BLaER1 treated with 17β-estradiol and CSF1 and Interleukin-3, amounts not matched to agents 10 nM and 100 nM (cell line): ENCODE results near the gene KLK11.
"Not testable (repeated sequence)": the region's sequence is repeated elsewhere in the genome, so short reads cannot be mapped to it uniquely, and the experiment has no call there.

Source experiments
- H3K27ac ChIP-seq, 11 experiments: shearing (Covaris generic); formaldehyde crosslinking; 2 replicates each; pipeline ENCODE4 v1.8.1; 2022
- H3K27me3 ChIP-seq, 11 experiments: shearing (Covaris generic); formaldehyde crosslinking; 2 replicates each; pipeline ENCODE4 v1.8.1; 2022
- H3K36me3 ChIP-seq, 11 experiments: shearing (Covaris generic); formaldehyde crosslinking; 2 replicates each; pipeline ENCODE4 v1.8.1; 2022
- H3K4me1 ChIP-seq, 10 experiments: shearing (Covaris generic); formaldehyde crosslinking; 2 replicates each; pipeline ENCODE4 v1.8.1; 2022
- H3K4me2 ChIP-seq, 11 experiments: shearing (Covaris generic); formaldehyde crosslinking; 2 replicates each; pipeline ENCODE4 v1.8.1; 2022
- H3K4me3 ChIP-seq, 10 experiments: shearing (Covaris generic); formaldehyde crosslinking; 2 replicates each; pipeline ENCODE4 v1.8.1; 2022
- H3K9ac ChIP-seq, 11 experiments: shearing (Covaris generic); formaldehyde crosslinking; 2 replicates each; pipeline ENCODE4 v1.8.1; 2022
- H3K9me3 ChIP-seq, 11 experiments: shearing (Covaris generic); formaldehyde crosslinking; replicated peaks in 1 of 11; 2 replicates each; pipeline ENCODE4 v1.8.1; 2022
- H4K20me1 ChIP-seq, 11 experiments: shearing (Covaris generic); formaldehyde crosslinking; 2 replicates each; pipeline ENCODE4 v1.8.1; 2022
- Cebpa-rat ChIP-seq, 11 experiments: shearing (Covaris generic); IDR thresholded peaks; 2 replicates each; pipeline ENCODE4 v1.8.1; 2022

The KLK11 gene

DNA sequence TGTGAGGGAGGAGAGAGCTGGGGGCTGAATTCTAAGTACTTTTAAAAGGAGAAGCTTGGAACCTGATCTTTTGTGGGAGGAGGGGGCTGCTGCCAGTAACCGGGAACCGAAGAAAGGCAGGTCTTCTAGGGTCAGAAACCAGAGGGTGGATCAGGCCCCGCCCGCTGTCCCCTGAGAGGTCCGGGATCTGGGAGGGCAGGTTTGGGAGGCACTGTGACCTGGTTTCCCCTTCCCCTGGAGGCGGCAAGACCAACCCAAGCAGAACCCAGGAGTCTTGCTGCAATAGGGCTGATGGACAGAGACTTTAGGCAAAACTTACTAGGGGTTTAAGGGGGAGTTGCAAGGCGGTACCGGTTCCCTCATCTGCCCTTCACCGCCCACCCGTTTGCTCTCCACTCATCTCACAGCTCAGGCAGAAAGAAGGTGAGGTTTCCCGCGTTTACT, 24.3 kb downstream of the KLK11 start:
- Histone ChIP-seq H3K4me2 (peak overlapping the region in 8 of 11 experiments; percentile 23 to 59 (median 42); a peak in 12 of 22 replicates), H3K36me3 (no peaks in the 10 kb centered on the region), H3K9ac (peak overlapping the region in 2 of 11 experiments; percentile 5 to 10; a peak in 1 of 22 replicates), H3K9me3 (no peaks in the 10 kb centered on the region), H3K4me3 (no peak overlapping the region), H4K20me1 (no peaks in the 10 kb centered on the region), H3K27me3 (no peaks in the 10 kb centered on the region), H3K27ac (no peak overlapping the region), H3K4me1 (peaks cover 0 to 12% (median 11%) of the 10 kb centered on the region in 10 experiments; a peak in 11 of 20 replicates)
- TF ChIP-seq Cebpa-rat (IDR thresholded peaks at IDR 0.05) = no peak

DNA sequence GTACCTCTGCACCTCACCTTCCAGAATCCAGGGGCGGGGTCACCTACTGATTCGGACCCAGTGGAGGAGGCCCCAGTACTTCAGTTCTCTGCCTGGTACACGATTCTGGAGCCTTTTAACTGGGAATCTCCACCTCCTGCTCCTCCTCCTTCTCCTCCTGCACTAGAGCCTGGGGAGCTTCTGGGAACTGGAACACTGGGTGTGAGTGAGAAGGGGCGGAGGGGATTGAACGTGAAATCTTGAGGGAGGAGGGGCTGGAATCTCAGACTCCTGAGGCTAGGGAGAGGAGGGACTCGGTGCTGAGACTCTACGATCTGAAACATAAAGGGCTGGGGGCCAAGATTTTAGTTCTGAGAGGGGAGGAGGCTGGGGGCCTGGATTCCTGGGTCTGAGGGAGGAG, 24.9 kb downstream of the KLK11 start, which contains the start of gene KLK8:
Gene KLK8 (minus strand): TSS at position 90 of the 400 bp plus-strand sequence. CDS start 437 bp downstream, outside the sequence.
- H3K9me3 ChIP-seq = no peaks in the 10 kb centered on the region
- H3K4me1 ChIP-seq = peaks cover 0 to 12% (median 11%) of the 10 kb centered on the region in 10 experiments; a peak in 11 of 20 replicates
- peak within 1 kb of the TSS in 8 of 11 experiments; percentile 23 to 59 (median 42); a peak in 12 of 22 replicates for H3K4me2 ChIP-seq
- no peaks in the 10 kb centered on the region for H3K36me3 ChIP-seq
- no peak within 1 kb of the TSS for H3K27ac ChIP-seq
- H3K4me3 ChIP-seq = no peak within 1 kb of the TSS
- H3K27me3 ChIP-seq = no peaks in the 10 kb centered on the region
- peak within 1 kb of the TSS in 2 of 11 experiments; percentile 5 to 10; a peak in 1 of 22 replicates for H3K9ac ChIP-seq
- no peaks in the 10 kb centered on the region for H4K20me1 ChIP-seq
- no peak for TF ChIP-seq Cebpa-rat (IDR thresholded peaks at IDR 0.05)

DNA sequence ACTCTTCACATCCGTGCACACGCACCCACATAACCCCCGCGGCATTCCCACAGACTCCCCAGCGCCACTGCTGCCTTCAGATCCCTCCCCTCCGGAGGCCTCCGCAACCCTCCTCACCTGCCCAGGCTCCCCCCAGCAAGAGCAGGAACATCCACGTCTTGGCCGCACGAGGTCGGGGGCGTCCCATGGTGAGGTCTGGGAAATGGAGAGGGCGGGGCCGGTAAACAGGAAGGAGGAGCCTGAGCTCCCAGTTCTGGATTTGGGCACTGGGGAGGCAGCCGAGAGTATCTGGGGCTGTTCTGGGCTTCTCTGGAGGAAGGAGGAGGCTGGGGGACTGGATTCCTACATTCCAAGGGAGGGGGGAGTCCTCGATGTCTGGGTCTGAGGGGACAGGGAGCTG, 25.4 kb downstream of the KLK11 start:
- no peak overlapping the region for H3K27ac ChIP-seq
- no peaks in the 10 kb centered on the region for H4K20me1 ChIP-seq
- peaks cover 0 to 12% (median 11%) of the 10 kb centered on the region in 10 experiments; a peak in 11 of 20 replicates for H3K4me1 ChIP-seq
- no peaks in the 10 kb centered on the region for H3K9me3 ChIP-seq
- no peak overlapping the region for H3K4me2 ChIP-seq
- no peak overlapping the region for H3K9ac ChIP-seq
- H3K4me3 ChIP-seq = no peak overlapping the region
- no peaks in the 10 kb centered on the region for H3K27me3 ChIP-seq
- H3K36me3 ChIP-seq = no peaks in the 10 kb centered on the region
- TF ChIP-seq Cebpa-rat (IDR thresholded peaks at IDR 0.05) = no peak

DNA sequence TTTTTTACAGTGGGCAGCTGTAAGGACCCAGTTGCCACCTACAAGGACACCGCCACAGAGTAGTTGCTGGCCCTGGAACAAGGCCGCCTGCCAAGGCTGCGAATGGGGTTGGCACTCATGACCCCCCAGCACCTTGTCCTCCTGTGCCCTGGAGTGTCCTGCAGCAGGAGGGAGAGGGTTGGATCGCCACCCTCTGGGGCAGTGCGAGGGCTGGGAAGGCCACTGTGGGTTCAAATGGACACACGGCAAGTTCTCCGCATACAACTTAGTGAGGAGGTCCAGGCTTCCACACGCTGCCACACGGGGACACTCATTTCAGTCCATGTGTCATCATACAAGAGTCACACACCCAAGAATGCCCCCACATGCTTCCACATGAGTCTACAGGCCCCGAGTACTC, 26.0 kb downstream of the KLK11 start:
- no peaks in the 10 kb centered on the region for H3K27me3 ChIP-seq
- H3K9me3 ChIP-seq = no peaks in the 10 kb centered on the region
- H3K4me1 ChIP-seq = peaks cover 0 to 12% (median 11%) of the 10 kb centered on the region in 10 experiments; a peak in 11 of 20 replicates
- TF ChIP-seq Cebpa-rat (IDR thresholded peaks at IDR 0.05) = no peak
- no peak overlapping the region for H3K27ac ChIP-seq
- H3K36me3 ChIP-seq = no peaks in the 10 kb centered on the region
- no peak overlapping the region for H3K4me2 ChIP-seq
- H4K20me1 ChIP-seq = no peaks in the 10 kb centered on the region
- no peak overlapping the region for H3K9ac ChIP-seq
- H3K4me3 ChIP-seq = no peak overlapping the region

DNA sequence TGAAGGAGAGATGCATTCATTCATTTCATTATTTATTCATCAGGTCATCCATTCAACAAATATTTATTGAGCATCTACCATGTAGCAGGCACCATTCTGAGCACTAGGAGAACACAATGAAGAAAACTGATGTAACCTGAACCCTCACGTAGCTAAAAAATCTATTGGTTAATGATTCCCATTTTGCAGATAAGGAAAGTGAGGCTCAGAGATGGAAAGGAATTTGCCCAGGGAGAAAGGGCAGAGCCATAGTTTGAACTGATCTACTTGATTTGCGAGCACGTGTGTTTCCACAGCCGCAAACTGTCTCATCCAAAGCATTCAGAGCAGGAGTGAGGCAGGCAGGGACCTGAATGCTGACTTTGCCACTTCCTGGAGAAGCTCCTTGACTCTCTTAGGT, 27.7 kb downstream of the KLK11 start:
- H3K9me3 ChIP-seq = peaks cover 0 to 11% (median 6%) of the 10 kb centered on the region in 11 experiments; a peak in 12 of 22 replicates

DNA sequence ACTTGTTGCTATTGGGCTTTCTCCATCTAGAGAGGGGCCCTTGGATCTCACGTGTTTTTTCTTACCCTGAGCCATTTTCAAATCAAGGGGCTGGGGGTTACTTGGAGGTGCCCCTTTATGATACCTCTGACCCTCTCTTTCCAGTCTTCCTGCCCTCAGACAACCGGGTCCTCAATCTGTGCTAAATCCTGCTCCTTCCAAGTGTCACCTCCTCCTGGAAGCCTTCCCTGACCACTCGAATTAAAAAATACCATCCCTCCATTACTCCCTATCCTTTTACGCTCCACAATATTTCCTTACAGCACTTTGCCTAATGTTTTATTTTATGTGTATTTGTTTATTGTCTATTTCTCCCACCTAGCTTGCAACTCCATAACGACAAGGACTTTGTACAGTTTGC, 28.4 kb downstream of the KLK11 start:
- Histone ChIP-seq H3K27me3 (no peaks in the 10 kb centered on the region), H3K9me3 (peaks cover 0 to 11% (median 6%) of the 10 kb centered on the region in 11 experiments; a peak in 12 of 22 replicates), H3K27ac (no peak overlapping the region), H3K4me1 (peaks cover 0 to 12% (median 11%) of the 10 kb centered on the region in 10 experiments; a peak in 11 of 20 replicates), H3K9ac (no peak overlapping the region), H4K20me1 (no peaks in the 10 kb centered on the region), H3K4me2 (no peak overlapping the region), H3K36me3 (no peaks in the 10 kb centered on the region), H3K4me3 (no peak overlapping the region)
- no peak for TF ChIP-seq Cebpa-rat (IDR thresholded peaks at IDR 0.05)

More for the DNA sequence above, 27.7 kb downstream of the KLK11 start:
- no peak for TF ChIP-seq Cebpa-rat (IDR thresholded peaks at IDR 0.05)
- no peak overlapping the region for H3K9ac ChIP-seq
- H3K27me3 ChIP-seq = no peaks in the 10 kb centered on the region
- no peak overlapping the region for H3K4me2 ChIP-seq
- no peaks in the 10 kb centered on the region for H4K20me1 ChIP-seq
- peaks cover 0 to 12% (median 11%) of the 10 kb centered on the region in 10 experiments; a peak in 11 of 20 replicates for H3K4me1 ChIP-seq
- no peak overlapping the region for H3K27ac ChIP-seq
- no peak overlapping the region for H3K4me3 ChIP-seq
- H3K36me3 ChIP-seq = no peaks in the 10 kb centered on the region

DNA sequence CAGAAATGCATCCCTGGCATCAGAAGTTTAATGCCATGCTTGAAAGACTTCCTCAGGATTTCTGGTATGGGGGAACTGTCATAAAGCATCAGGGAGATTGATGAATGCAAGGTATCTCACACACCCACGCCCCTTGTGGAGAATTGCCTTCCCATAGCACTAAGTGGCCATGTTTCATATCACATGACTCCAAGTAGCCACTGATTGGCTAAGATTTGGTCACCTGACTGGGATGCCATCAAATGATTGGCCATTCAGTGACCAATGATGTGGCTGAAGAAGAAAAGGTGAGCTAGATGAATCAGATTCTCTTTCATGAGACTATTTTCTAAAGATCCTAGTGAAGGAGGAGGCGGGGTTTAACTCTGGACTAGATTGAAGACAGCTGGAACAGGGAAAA, 32.3 kb downstream of the KLK11 start:
- no peak for TF ChIP-seq Cebpa-rat (IDR thresholded peaks at IDR 0.05)
- H3K9me3 ChIP-seq = peaks cover 0 to 11% (median 6%) of the 10 kb centered on the region in 11 experiments; a peak in 12 of 22 replicates
- no peak overlapping the region for H3K4me3 ChIP-seq
- no peaks in the 10 kb centered on the region for H4K20me1 ChIP-seq
- no peak overlapping the region for H3K27ac ChIP-seq
- H3K36me3 ChIP-seq = no peaks in the 10 kb centered on the region
- H3K9ac ChIP-seq = no peak overlapping the region
- no peaks in the 10 kb centered on the region for H3K27me3 ChIP-seq
- no peaks in the 10 kb centered on the region for H3K4me1 ChIP-seq
- no peak overlapping the region for H3K4me2 ChIP-seq

DNA sequence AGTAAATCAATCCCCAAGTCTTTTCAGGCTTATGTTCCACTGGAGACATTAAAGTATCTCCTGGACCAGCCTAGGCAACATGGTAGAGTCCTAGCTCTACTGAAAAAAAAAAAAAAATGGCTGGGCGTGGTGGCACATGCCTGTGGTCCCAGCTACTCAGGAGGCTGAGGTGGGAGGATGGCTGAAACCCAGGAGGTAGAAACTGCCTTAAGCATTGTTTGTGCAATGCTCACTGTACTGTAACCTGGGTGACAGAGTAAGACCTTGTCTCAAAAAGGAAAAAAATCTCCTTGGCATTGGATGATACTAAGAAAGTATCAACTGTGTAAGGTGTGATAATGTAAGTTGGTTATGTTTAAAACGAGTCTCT, 33.8 kb downstream of the KLK11 start:
- Histone ChIP-seq H3K4me2 (no peak overlapping the region), H3K27me3 (no peaks in the 10 kb centered on the region), H3K4me3 (no peak overlapping the region), H3K9me3 (peaks cover 0 to 11% (median 6%) of the 10 kb centered on the region in 11 experiments; a peak in 12 of 22 replicates), H3K36me3 (no peaks in the 10 kb centered on the region), H3K27ac (no peak overlapping the region), H4K20me1 (no peaks in the 10 kb centered on the region), H3K9ac (no peak overlapping the region), H3K4me1 (no peaks in the 10 kb centered on the region)
- no peak for TF ChIP-seq Cebpa-rat (IDR thresholded peaks at IDR 0.05)

DNA sequence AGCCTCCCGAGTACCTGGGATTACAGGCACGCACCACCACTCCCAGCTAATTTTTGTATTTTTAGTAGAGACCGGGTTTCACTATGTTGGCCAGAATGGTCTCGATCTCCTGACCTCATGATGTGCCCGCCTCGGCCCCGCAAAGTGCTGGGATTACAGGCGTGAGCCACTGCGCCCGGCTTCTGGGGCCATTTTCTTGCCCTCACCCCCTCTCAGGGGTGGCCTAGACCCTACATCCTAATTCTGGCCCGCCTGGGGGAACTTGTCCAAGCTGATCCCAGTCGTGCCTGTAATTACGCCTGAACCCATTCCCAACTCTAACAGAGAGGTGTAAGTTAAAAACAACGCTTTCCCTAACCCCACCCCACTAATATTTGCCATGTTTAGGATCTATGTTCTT, 42.0 kb downstream of the KLK11 start:
- H3K9me3 ChIP-seq, H3K27ac ChIP-seq, H4K20me1 ChIP-seq, H3K36me3 ChIP-seq, H3K9ac ChIP-seq, H3K4me1 ChIP-seq, H3K4me2 ChIP-seq, H3K4me3 ChIP-seq: not testable (repeated sequence)
- H3K27me3 ChIP-seq = peaks cover 0 to 16% (median 0%) of the 10 kb centered on the region in 11 experiments; a peak in 3 of 22 replicates

DNA sequence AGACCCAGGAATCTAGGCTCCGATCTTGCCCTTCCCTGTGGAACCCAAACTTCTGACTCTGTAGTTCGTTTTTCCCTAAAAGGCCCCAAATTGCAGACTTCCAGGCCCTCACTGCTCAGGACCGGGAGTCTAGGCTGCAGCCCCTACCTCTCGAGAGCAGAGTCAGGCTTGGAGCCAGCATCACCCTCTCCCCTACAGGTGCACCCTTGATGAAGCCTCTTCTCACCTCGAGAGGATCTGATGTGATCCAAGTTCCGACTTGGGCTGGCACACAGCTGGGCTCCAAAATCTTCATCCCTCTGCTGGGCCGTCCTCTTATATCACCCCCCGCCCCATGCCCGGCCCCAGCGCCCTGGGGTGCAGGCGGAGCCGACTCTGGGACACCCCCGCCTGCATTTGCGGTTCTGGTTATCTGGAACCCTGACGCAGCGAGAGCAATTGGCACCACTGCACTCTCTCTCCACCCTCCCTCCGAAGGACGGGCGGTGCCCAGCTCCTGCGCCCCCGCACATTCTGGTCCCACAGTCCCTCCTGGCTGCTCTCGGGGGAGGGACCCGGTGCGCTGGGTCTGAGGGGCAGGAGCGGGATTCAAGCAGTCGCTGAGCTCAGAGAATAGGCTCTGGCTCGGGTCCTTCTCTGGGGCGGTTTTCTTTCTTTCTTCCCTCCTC, 42.7 kb downstream of the KLK11 start, which contains the start of gene KLK7:
Gene KLK7 (minus strand): TSS at position 293 of the 668 bp plus-strand sequence. CDS start 1,518 bp downstream, outside the sequence.
- no peak within 1 kb of the TSS for H3K4me3 ChIP-seq
- H3K9ac ChIP-seq = no peak within 1 kb of the TSS
- H3K27me3 ChIP-seq = peaks cover 0 to 16% (median 0%) of the 10 kb centered on the region in 11 experiments; a peak in 3 of 22 replicates
- no peak within 1 kb of the TSS for H3K27ac ChIP-seq
- no peaks in the 10 kb centered on the region for H3K9me3 ChIP-seq
- no peak for TF ChIP-seq Cebpa-rat (IDR thresholded peaks at IDR 0.05)
- H4K20me1 ChIP-seq = no peaks in the 10 kb centered on the region
- H3K36me3 ChIP-seq = no peaks in the 10 kb centered on the region
- H3K4me1 ChIP-seq = no peaks in the 10 kb centered on the region
- H3K4me2 ChIP-seq = no peak within 1 kb of the TSS
